Mesenchymal stem cell (in vitro differentiated cells and primary cell): ENCODE data around the gene STOML1.

Experiments
- DNase-seq: peaks from one replicate; pipeline ENCODE4 v3.0.0-alpha.2; 2013
- H2AFZ ChIP-seq: one replicate; pipeline ENCODE4 v1.6.1; 2013; ENCODE audit warnings: low read depth, mild to moderate bottlenecking, control low read depth, inconsistent platforms, low read length, moderate library complexity
- H2AK5ac ChIP-seq: 2 replicates; pipeline ENCODE4 v1.6.1; 2013; ENCODE audit warnings: low read length, moderate library complexity, mild to moderate bottlenecking, inconsistent platforms; ENCODE audit not compliant: severe bottlenecking
- H2BK120ac ChIP-seq: one replicate; pipeline ENCODE4 v1.6.1; 2013; ENCODE audit warnings: low read depth, mild to moderate bottlenecking, inconsistent platforms, low read length, moderate library complexity
- H2BK12ac ChIP-seq, 2 experiments: one replicate each; pipeline ENCODE4 v1.6.1; 2013; ENCODE audit warnings: inconsistent platforms in 2 of 2, low read length in 2 of 2, mild to moderate bottlenecking in 2 of 2, moderate library complexity in 2 of 2, control low read depth in 1 of 2
- H2BK15ac ChIP-seq: one replicate; pipeline ENCODE4 v1.6.1; 2013; ENCODE audit warnings: mild to moderate bottlenecking, low read depth, inconsistent platforms; ENCODE audit not compliant: poor library complexity, severe bottlenecking
- H2BK5ac ChIP-seq: 2 replicates; pipeline ENCODE4 v1.6.1; 2013; ENCODE audit warnings: low read depth, mild to moderate bottlenecking, low read length, control low read depth, inconsistent platforms; ENCODE audit not compliant: poor library complexity, severe bottlenecking
- H3K14ac ChIP-seq, 2 experiments: one replicate each; pipeline ENCODE4 v1.6.1; 2013; ENCODE audit warnings: inconsistent platforms in 2 of 2, low read length in 2 of 2, control low read depth in 1 of 2, mild to moderate bottlenecking in 1 of 2, moderate library complexity in 1 of 2
- H3K18ac ChIP-seq, 2 experiments: one replicate each; pipeline ENCODE4 v1.6.1; 2013; ENCODE audit warnings: inconsistent platforms in 2 of 2, low read length in 2 of 2, control low read depth in 1 of 2, low read depth in 1 of 2, mild to moderate bottlenecking in 1 of 2
- H3K23ac ChIP-seq, 2 experiments: one replicate each; pipeline ENCODE4 v1.6.1; 2013; ENCODE audit warnings: inconsistent platforms in 2 of 2, low read length in 2 of 2, mild to moderate bottlenecking in 2 of 2, moderate library complexity in 2 of 2, control low read depth in 1 of 2
- H3K27ac ChIP-seq: 2 replicates; pipeline ENCODE4 v1.5.1; 2013; ENCODE audit warnings: mild to moderate bottlenecking, moderate library complexity, low read length, control low read depth, inconsistent platforms; ENCODE audit not compliant: poor library complexity, severe bottlenecking
- H3K27me3 ChIP-seq, 2 experiments: 2 replicates each; pipeline versions ENCODE4 v1.6.1 to v1.7.0; 2013; ENCODE audit warnings: low read length in 2 of 2, mild to moderate bottlenecking in 2 of 2, moderate library complexity in 2 of 2, control low read depth in 1 of 2, inconsistent platforms in 1 of 2; ENCODE audit not compliant: control insufficient read depth in 1 of 2, insufficient read depth in 1 of 2
- H3K36me3 ChIP-seq, 2 experiments: 2 replicates each; pipeline versions ENCODE4 v1.6.1 to v1.7.0; 2013; ENCODE audit warnings: low read length in 2 of 2, control low read depth in 1 of 2, inconsistent platforms in 1 of 2, low read depth in 1 of 2, mild to moderate bottlenecking in 1 of 2; ENCODE audit not compliant: insufficient read depth in 2 of 2, control insufficient read depth in 1 of 2
- H3K4ac ChIP-seq, 2 experiments: one replicate each; pipeline ENCODE4 v1.6.1; 2013; ENCODE audit warnings: inconsistent platforms in 2 of 2, low read length in 2 of 2, mild to moderate bottlenecking in 2 of 2, moderate library complexity in 2 of 2, control low read depth in 1 of 2, low read depth in 1 of 2
- H3K4me1 ChIP-seq: 2 replicates; pipeline ENCODE4 v1.6.1; 2013; ENCODE audit warnings: low read depth, low read length, control low read depth; ENCODE audit not compliant: control insufficient read depth, insufficient read depth
- H3K4me2 ChIP-seq: 2 replicates; pipeline ENCODE4 v1.6.1; 2013; ENCODE audit warnings: low read length, mild to moderate bottlenecking, inconsistent platforms; ENCODE audit not compliant: poor library complexity, severe bottlenecking
- H3K4me3 ChIP-seq, 2 experiments: 2 replicates each; pipeline versions ENCODE4 v1.5.1 to v1.7.0; 2013; ENCODE audit warnings: low read length in 2 of 2, mild to moderate bottlenecking in 2 of 2, control low read depth in 1 of 2, low read depth in 1 of 2; ENCODE audit not compliant: insufficient read depth in 1 of 2
- H3K79me1 ChIP-seq: replicated peaks from 2 replicates; pipeline ENCODE4 v1.6.1; 2013; ENCODE audit warnings: mild to moderate bottlenecking, control low read depth, low read length, inconsistent platforms; ENCODE audit not compliant: poor library complexity, severe bottlenecking
- H3K9ac ChIP-seq: 2 replicates; pipeline ENCODE4 v1.7.0; 2013; ENCODE audit warnings: mild to moderate bottlenecking, low read length, moderate library complexity
- H3K9me3 ChIP-seq: 2 replicates; pipeline ENCODE4 v1.7.0; 2013; ENCODE audit warnings: mild to moderate bottlenecking, low read length; ENCODE audit not compliant: control insufficient read depth
- H4K8ac ChIP-seq: one replicate; pipeline ENCODE4 v1.6.1; 2013; ENCODE audit warnings: inconsistent platforms, mild to moderate bottlenecking, low read length, moderate library complexity
- H4K91ac ChIP-seq: one replicate; pipeline ENCODE4 v1.6.1; 2013; ENCODE audit warnings: mild to moderate bottlenecking, low read length, inconsistent platforms
- WGBS: methylation state at CpG from one replicate; pipeline ENCODE4 v1.1.7; 2013; ENCODE audit warnings: mixed read lengths; 5-methylcytosine and 5-hydroxymethylcytosine counted together

Gene STOML1

DNA sequence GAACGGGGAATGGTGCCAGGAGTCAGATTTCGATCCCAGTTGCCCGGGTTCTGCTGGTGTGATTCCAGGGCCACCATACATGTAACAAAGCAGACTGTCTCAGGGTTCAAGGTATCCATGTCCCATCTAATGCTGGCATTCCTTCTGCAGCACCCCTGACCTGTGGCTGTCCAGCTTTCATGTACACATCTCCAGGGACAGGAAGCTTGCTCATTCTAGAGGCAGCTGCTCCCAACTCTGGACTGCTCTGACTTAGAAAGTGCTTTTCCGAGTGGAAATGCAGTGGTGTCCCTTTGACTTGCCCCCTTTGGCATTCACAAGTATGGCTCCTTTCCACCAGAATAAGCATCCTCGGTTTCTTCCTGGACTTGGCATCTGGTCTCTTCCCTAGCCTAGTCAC is 33.3 kb upstream of the STOML1 start:
- H3K79me1 ChIP-seq: peaks cover 41% of the 10 kb centered on the region
- no peak overlapping the region for H3K4me3 ChIP-seq
- no peak overlapping the region for H3K27ac ChIP-seq
- H2BK120ac ChIP-seq: no peak overlapping the region
- H2AK5ac ChIP-seq: no peak overlapping the region
- peak overlapping the region in 1 of 2 experiments; percentile 54 for H3K23ac ChIP-seq
- H3K18ac ChIP-seq: no peak overlapping the region
- no peak overlapping the region for H4K8ac ChIP-seq
- no peak for DNase-seq
- H2BK15ac ChIP-seq: no peak overlapping the region
- H2BK12ac ChIP-seq: no peak overlapping the region
- no peak overlapping the region for H3K4me2 ChIP-seq
- H2AFZ ChIP-seq: no peak overlapping the region
- no peaks in the 10 kb centered on the region for H3K9me3 ChIP-seq
- H4K91ac ChIP-seq: no peak overlapping the region
- H3K14ac ChIP-seq: no peak overlapping the region
- H3K4me1 ChIP-seq: peaks cover 17% of the 10 kb centered on the region
- H2BK5ac ChIP-seq: no peak overlapping the region
- no peaks in the 10 kb centered on the region for H3K27me3 ChIP-seq
- 89% methylated on average over 5 of the region's 5 CpGs for WGBS
- H3K36me3 ChIP-seq: peaks cover 54 to 89% of the 10 kb centered on the region in 2 experiments
- H3K9ac ChIP-seq: no peak overlapping the region
- no peak overlapping the region for H3K4ac ChIP-seq

DNA sequence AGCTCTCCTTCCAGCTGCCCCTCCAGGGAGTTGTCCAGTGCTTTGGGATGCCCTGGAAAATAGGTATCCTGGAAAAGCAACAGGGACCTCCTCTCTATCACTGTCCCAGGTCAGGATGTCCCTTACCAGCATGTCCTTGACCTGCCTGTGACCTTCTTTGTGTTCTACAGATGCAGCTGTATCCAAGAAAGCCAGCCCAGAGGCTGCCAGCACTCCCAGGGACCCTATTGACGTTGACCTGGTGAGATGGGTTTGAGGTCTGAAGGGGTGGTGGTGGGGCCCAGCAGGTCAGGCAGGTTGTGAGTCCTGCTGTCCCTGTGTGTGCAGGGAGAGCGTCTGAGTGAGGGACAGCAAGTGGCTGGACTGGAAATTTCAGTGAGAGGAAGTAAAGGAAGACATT is 32.6 kb upstream of the STOML1 start:
- no peak overlapping the region for H3K4me3 ChIP-seq
- DNase-seq: no peak
- H2AFZ ChIP-seq: no peak overlapping the region
- 65% methylated on average over 2 of the region's 2 CpGs for WGBS
- H3K36me3 ChIP-seq: peaks cover 47 to 87% of the 10 kb centered on the region in 2 experiments
- H3K4ac ChIP-seq: no peak overlapping the region
- no peaks in the 10 kb centered on the region for H3K27me3 ChIP-seq
- peaks cover 35% of the 10 kb centered on the region for H3K79me1 ChIP-seq
- H3K14ac ChIP-seq: no peak overlapping the region
- H3K9ac ChIP-seq: no peak overlapping the region
- peak overlapping the region; percentile 46 for H4K8ac ChIP-seq
- no peak overlapping the region for H3K27ac ChIP-seq
- no peaks in the 10 kb centered on the region for H3K9me3 ChIP-seq
- no peak overlapping the region for H3K23ac ChIP-seq
- no peak overlapping the region for H2BK12ac ChIP-seq
- H2AK5ac ChIP-seq: no peak overlapping the region
- no peak overlapping the region for H4K91ac ChIP-seq
- H2BK15ac ChIP-seq: no peak overlapping the region
- no peak overlapping the region for H3K18ac ChIP-seq
- no peak overlapping the region for H2BK5ac ChIP-seq
- H3K4me2 ChIP-seq: no peak overlapping the region
- H3K4me1 ChIP-seq: peaks cover 17% of the 10 kb centered on the region
- H2BK120ac ChIP-seq: no peak overlapping the region

DNA sequence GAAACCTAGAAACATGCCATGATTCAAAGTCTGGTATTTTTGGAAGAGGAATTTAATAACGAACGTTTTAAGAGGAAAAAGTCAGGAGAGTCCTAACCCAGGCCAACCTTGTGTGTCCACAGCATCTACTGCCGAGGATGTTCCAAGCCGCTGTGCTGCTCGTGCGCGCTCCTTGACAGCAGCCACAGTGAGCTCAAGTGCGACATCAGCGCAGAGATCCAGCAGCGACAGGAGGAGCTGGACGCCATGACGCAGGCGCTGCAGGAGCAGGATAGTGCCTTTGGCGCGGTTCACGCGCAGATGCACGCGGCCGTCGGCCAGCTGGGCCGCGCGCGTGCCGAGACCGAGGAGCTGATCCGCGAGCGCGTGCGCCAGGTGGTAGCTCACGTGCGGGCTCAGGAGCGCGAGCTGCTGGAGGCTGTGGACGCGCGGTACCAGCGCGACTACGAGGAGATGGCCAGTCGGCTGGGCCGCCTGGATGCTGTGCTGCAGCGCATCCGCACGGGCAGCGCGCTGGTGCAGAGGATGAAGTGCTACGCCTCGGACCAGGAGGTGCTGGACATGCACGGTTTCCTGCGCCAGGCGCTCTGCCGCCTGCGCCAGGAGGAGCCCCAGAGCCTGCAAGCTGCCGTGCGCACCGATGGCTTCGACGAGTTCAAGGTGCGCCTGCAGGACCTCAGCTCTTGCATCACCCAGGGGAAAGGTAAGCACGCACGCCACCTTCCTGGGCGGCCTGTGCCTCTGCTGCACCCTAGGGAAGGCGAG is 30.8 kb upstream of the STOML1 start:
- Histone ChIP-seq H3K14ac (no peak overlapping the region), H4K8ac (peak overlapping the region; percentile 7), H3K9ac (no peak overlapping the region), H2AK5ac (no peak overlapping the region), H4K91ac (peak overlapping the region; percentile 79), H3K4me3 (no peak overlapping the region), H3K4ac (no peak overlapping the region), H3K27ac (no peak overlapping the region), H3K4me1 (peaks cover 17% of the 10 kb centered on the region), H3K4me2 (no peak overlapping the region), H3K27me3 (no peaks in the 10 kb centered on the region), H2BK15ac (no peak overlapping the region), H2AFZ (no peak overlapping the region), H3K79me1 (peaks cover 34% of the 10 kb centered on the region), H3K36me3 (peaks cover 52 to 80% of the 10 kb centered on the region in 2 experiments), H2BK12ac (no peak overlapping the region), H2BK5ac (no peak overlapping the region), H3K18ac (no peak overlapping the region), H3K23ac (no peak overlapping the region), H2BK120ac (no peak overlapping the region), H3K9me3 (no peaks in the 10 kb centered on the region)
- WGBS: 98% methylated on average over 66 of the region's 66 CpGs
- DNase-seq: no peak

DNA sequence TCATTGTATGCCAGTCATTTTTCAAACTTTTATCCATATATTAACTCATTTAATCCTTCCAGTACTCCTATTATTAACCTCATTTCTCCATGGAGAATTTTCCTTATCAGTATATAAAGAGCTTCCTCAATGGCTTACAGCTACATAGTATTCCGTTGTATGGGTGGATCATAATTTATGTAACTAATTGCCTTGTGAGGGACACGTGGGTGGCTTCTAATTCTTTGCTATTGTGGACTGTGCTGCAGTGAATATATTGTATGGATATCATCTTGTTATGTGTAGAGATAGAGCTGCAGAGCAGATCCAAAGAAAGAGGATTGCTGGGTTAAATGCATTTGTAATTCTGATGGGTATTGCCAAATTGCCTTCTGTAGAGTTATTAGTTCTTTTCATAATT is 27.6 kb upstream of the STOML1 start:
- Histone ChIP-seq H4K91ac (no peak overlapping the region), H3K18ac (no peak overlapping the region), H3K27ac (no peak overlapping the region), H4K8ac (no peak overlapping the region), H3K14ac (no peak overlapping the region), H3K4ac (no peak overlapping the region), H3K79me1 (peaks cover 21% of the 10 kb centered on the region), H3K9ac (no peak overlapping the region), H3K4me1 (peaks cover 11% of the 10 kb centered on the region), H2AFZ (no peak overlapping the region), H2BK12ac (no peak overlapping the region), H2AK5ac (no peak overlapping the region), H2BK15ac (no peak overlapping the region), H3K27me3 (no peaks in the 10 kb centered on the region), H2BK5ac (no peak overlapping the region), H3K9me3 (no peaks in the 10 kb centered on the region), H3K36me3 (peaks cover 39 to 62% of the 10 kb centered on the region in 2 experiments), H3K23ac (no peak overlapping the region), H3K4me3 (no peak overlapping the region), H2BK120ac (no peak overlapping the region), H3K4me2 (no peak overlapping the region)
- DNase-seq: no peak
- 89% methylated on average over 2 of the region's 2 CpGs for WGBS
